HG03469 (cell line): ENCODE measurements around the gene ZNF385B.
"Not testable (repeated sequence)": the region's sequence is repeated elsewhere in the genome, so short reads cannot be mapped to it uniquely, and the experiment has no call there.

Source experiments
- ATAC-seq: cut with Tn5 transposase; IDR thresholded peaks from one replicate; pipeline ENCODE4 v1.9.1; 2021; ENCODE audit warnings: mild to moderate bottlenecking, moderate library complexity, moderate number of reproducible peaks; ENCODE audit not compliant: unreplicated experiment

ZNF385B gene

GRCh38 chr2:179524809-179525339 lies 336.5 kb downstream of the ZNF385B start:
- no peak for ATAC-seq

DNA sequence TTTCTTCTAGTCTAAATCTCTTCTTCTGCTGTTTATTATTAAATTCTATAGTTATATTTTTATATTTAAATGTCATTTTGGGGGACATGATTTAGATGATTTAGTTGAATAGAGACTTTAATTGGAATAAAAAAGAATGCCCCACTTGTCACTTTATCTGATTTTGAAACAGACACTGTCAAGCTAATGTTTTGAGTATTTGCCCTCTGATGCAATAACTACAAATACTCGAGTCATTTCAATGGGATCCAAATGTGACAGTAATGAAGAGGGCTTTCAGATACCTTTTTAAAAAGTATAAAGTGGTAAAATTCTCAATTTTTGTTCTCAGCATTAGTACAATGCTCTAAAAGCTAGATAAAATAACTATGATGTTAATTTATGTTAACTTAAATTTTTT lies 339.5 kb downstream of the ZNF385B start:
- ATAC-seq, result no peak

DNA sequence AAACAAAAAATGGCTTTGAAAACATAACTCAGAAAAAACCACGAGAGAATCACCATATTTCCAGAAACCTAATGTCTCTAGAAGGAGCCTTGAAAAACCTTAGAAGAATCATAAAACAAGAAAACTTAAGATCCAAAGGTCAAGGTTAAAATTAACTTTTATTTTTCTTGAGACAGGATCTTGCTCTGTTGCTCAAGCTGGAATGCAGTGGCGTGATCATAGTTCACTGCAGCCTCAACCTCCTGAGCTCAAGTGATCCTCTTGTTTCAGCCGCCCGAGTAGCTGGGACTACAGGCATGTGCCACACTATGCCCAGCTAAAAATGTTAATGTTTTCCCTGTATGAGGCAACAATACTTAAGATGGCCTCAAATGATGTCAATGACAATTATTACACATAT lies 342.6 kb downstream of the ZNF385B start:
- no peak for ATAC-seq

DNA sequence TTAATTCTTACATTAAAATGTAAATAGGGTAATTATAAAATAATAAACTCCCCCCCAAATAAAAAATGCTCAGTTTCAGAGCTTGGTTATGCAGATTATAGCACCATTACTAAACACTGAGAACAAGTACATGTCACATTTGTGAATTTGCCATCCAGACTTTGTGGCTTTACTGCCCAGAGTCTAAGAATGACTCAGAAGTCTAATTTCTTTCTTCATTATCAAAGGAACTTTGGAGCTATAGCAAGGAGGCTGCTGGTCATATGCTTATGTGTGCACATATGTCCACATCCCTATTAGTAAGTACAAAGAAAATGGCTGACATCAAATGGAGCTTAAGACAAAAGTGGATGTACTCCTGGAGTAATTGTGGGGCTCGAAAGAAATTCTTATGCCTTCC lies 348.2 kb downstream of the ZNF385B start:
- ATAC-seq, result no peak

DNA sequence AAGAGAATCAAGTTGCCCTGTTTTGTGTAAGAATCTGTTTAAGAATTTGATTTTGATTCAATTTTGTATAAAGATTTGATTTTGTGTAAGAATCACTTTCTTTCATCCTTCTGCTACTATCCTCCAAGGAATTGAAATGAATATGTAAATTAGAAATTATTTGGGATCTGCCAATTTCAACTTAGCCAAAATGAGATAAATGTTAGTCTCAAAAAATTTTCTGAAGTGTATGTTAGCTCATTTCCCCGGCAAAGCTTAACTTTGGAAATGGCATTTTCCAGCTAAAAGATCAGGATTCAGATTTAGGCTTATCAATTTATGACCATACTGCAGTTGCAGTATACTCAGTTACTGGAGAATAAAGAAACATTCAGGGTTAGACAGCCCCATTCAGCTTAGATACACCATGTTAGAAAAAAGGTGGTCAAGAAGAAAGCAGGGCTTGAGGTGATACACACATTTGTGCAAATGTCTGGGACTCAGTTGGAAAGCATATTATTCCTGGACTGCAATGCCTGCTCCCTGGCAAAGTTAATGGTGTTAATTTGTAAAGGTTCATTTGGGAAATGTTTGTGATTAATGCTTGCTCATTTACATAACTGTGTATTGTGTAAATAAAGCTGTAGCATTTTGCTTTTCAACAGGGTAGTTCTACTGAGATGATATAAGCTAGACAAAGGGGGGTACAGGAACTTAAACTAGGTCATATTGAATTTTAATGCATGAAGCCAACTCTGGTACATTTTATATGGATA lies 349.0 kb downstream of the ZNF385B start:
- no peak for ATAC-seq

- ATAC-seq, result no peak
These were observed 350.2 kb downstream of the ZNF385B start for GRCh38 chr2:179511105-179511789.

DNA sequence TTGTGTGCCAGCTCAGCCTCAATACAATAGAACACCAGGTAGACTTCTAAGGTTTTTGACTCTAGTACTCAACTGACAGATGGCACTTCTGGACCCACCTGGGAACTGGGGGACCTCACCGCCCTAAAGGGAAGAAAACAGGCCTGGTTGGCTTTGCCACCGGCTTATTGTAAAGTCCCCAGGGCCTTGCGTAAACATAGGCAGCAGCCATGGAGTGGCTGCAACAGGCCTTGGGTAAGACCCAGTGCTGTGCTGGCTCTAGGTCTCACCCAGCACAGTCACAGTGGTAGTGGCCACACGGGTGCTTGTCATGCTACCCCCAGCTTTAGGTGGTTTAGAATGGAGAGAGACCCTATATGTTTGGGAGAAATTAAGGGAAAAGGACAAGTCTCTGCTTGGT lies 366.1 kb downstream of the ZNF385B start:
- ATAC-seq, result no peak

DNA sequence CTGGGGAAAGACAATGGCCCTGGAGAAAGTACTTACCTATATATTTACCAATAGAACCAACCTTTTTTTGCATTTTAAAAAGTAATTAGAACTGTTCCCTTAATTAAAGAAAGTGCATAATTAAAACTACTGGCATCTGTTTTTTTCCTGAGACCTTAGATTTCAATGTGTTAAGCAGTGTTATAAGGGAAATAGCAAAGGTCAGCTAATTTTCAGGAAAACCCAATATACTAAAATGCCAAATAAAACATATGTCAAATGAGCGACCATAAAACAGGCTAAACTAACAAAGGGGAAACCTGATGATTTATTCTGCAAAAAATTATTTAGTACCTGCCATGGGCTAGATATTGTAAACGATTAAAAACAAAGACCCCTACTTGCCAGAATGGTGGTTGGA lies 372.8 kb downstream of the ZNF385B start:
- ATAC-seq, result no peak

- ATAC-seq, result no peak
These were observed 374.2 kb downstream of the ZNF385B start for GRCh38 chr2:179487010-179487731.

- no peak for ATAC-seq
These were observed 378.3 kb downstream of the ZNF385B start for GRCh38 chr2:179483131-179483530.

DNA sequence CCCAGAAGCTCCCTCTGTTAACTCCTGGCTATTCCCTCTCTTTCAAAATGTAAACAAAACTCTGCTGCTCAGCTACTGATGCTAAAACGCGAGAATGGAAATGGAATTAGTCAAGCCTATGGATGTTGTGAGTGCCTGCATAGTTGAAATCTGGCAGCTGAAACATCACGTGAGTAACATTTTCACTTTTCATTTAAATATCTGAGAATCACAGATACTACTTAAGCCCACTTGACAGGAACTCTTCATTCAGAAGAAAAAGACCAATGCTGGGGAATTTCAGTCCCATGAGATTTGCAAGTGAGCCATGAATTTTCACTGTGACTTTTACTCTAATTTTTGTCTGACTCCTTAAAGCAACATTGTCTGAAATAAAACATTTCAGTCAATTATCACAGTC lies 381.5 kb downstream of the ZNF385B start:
- ATAC-seq, result no peak

DNA sequence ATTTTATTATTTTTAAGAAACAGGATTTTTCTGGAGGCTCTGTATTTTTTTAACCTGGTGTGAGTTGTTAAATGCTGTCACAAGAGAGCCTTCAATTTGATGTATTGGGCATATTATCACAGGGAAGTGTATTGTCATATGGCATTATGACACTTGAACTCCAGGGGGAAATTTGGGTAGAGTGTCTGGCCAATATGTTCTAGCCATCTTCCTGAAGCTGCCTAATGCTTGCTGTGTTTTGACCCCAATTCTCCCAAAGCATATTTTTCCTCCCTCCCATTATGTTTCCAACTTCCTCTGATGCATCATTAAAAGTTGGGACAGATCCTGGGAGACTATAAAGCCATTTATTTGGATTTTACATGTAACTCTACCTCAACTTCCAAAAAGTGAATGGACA lies 382.6 kb downstream of the ZNF385B start:
- no peak for ATAC-seq

DNA sequence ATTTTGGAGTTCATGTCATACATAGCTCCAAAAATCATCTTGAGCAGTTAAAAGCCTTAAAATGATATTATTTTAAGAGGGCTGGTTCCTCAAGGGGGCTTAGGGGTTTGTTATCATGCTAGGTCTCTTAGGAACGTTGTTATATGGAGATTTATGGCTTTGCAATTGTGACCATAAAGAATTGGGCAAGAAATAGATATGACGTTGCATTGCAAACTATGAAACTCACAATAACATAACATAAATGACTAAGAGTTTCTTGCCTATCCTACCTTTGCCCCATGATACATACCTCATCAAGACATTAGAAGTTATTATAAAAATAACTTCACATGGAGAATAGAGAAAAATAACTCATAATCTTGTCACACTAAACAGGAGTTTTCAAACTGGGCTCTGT lies 390.4 kb downstream of the ZNF385B start:
- no peak for ATAC-seq

DNA sequence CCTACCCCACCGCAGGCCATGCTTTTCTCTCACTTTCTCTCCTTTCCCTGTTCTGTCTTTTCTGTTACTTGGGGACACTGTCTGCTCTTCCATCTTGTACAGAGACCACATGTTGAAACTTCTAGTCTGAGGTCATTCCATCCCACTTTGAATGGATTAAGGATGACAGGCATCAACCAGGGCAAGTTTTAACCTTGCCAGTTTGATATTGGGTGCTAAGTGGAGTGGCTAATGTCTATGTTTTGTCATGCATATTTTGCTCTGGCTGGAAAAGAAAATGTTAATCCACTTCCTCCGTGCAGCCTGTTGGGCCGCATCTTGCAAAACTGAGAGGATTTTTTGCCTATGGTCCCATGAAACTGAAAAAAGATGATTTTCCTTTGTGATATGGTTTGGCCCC lies 391.3 kb downstream of the ZNF385B start:
- no peak for ATAC-seq

GRCh38 chr2:179467960-179468359 lies 393.5 kb downstream of the ZNF385B start:
- ATAC-seq, result no peak

DNA sequence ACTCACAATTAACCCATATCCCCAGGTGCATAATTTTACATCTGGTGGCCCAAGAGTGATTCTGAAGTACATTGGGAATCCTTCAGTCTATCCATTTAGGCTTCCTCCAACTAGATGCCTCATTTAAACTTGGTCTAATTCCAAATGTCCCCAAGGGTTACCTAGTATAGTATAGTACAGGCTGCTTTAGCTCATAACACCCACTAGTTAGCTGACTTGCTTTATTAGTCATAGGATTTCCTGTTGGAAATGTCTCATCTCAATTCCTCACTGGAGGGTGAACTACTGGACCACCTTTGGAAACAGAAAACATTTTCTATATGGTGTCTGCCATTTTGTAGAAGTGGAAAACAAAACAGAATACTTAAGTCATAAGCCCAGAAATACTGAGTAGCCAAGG lies 394.3 kb downstream of the ZNF385B start:
- no peak for ATAC-seq

- ATAC-seq, result no peak
These were observed 400.0 kb downstream of the ZNF385B start for GRCh38 chr2:179461420-179461819.

DNA sequence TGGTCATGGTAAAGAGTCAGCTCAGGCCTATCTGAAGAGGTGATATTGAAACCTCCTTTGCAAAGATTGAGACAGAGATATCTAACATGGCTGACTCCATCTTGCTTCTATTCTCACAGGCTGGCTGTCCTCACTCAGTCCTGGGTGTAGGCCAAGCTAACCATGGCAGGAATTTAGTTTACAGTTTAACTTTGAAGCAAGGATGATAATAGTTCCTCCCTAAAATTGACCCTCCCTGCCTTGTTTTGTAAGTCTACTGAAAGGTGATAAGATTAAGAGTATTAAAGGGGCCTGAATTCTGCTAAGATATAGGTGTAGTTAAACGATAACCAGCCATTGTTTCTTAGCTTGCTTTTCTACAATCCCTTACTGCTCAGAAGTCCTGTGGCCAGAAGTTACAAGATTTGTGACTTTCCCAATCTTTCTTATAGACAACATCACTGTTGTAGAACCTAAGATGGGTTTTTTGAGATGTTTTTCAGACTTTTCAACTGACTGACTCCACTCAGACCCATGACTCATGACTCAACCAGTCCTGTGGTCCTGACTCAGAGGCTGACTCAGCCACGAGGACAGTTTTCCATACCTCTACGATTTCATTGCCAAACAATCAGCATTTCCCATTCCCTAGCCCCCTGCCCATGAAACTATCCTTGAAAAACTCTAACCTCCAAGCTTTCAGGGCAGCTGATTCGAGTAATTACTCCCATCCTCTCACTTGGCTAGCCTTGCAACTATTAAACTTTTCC lies 401.1 kb downstream of the ZNF385B start:
- no peak for ATAC-seq

DNA sequence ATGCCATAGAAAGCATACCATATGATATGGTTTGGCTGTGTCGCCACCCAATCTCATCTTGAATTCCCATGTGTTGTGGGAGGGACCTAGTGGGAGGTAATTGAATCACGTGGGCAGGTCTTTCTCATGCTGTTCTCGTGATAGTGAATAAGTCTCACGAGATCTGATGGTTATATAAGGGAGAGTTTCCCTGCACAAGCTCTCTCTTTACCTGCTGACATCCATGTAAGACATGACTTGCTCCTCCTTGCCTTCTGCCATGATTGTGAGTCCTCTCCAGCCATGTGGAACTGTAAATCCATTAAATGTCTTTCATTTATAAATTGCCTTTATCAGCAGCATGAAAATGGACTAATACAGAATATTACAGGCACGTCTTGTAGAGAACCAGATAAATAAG lies 403.3 kb downstream of the ZNF385B start:
- ATAC-seq, result not testable (repeated sequence)

- ATAC-seq, result no peak
These were observed 405.6 kb downstream of the ZNF385B start for GRCh38 chr2:179455824-179456223.

GRCh38 chr2:179455172-179455524 lies 406.3 kb downstream of the ZNF385B start:
- no peak for ATAC-seq
